ENCODE data around the gene RTTN.

RTTN gene

GRCh38 chr18:70216788-70217187 lies 11.3 kb upstream of the RTTN start:
- FAIRE-seq (no peak), DNase-seq (ENCODE audit: low spot score) (no peak)

- no peak for FAIRE-seq
- DNase-seq (ENCODE audit: low spot score), result no peak
These were observed 1.7 kb upstream of the RTTN start for GRCh38 chr18:70207181-70207580.

- DNase-seq (ENCODE audit: low spot score) (no peak), FAIRE-seq (no peak)
These were observed 5.2 kb downstream of the RTTN start for GRCh38 chr18:70200286-70200685.

- FAIRE-seq, result no peak
These were observed 7.6 kb downstream of the RTTN start for GRCh38 chr18:70197844-70198243.

DNA sequence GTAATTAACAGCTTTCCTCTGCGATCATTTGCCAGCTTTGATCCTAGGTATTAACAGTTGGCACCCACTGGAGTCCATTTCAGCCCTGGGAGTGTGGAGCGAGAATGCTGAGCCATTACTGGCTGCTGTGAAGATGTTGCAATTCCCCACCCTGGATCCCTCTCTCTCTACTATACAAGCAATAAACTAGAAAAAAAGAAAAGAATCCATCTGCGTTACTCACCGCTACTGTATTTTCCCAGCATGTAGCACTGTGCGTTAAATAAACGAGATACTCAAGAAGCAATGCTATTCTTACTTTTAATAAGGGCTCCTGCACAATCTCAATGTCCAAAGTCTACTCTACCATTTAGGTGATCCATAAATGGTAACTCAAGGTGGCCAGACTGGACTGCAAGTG lies 8.5 kb downstream of the RTTN start:
- no peak for DNase-seq (ENCODE audit: low spot score)
- FAIRE-seq, result no peak

More at GRCh38 chr18:70197844-70198243, 7.6 kb downstream of the RTTN start:
- DNase-seq (ENCODE audit: low spot score), result no peak

GRCh38 chr18:70195852-70196434 lies 9.5 kb downstream of the RTTN start:
- FAIRE-seq, result peak; percentile 74
- peak; percentile 32 for DNase-seq (ENCODE audit: low spot score)

- DNase-seq (ENCODE audit: low spot score) (no peak), FAIRE-seq (no peak)
These were observed 10.4 kb downstream of the RTTN start for GRCh38 chr18:70195014-70195614.

- DNase-seq (ENCODE audit: low spot score) (no peak), FAIRE-seq (no peak)
These were observed 11.1 kb downstream of the RTTN start for GRCh38 chr18:70194227-70194890.

- DNase-seq (ENCODE audit: low spot score), result no peak
- no peak for FAIRE-seq
These were observed 15.0 kb downstream of the RTTN start for GRCh38 chr18:70190529-70190928.

DNA sequence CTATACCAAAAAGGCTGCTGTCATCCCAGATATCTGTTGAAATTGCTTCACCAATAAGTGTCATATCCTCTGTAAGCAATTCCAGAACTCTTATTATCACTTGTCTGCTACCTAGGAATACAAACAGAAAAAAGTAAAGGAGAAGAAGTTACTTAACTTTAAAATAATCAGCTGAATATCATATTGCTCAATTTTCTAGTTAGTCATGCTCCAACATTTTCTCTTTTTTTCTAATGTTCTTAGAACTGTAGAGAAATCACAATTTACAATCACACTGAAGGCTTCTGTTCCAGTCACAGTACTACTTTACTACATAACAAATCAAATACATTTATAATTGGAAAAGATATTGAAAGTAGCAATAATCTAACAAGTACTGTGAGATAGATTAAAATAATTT lies 17.4 kb downstream of the RTTN start:
- no peak for DNase-seq (ENCODE audit: low spot score)
- FAIRE-seq, result no peak

GRCh38 chr18:70183441-70183840 lies 22.0 kb downstream of the RTTN start:
- DNase-seq (ENCODE audit: low spot score) (no peak), FAIRE-seq (no peak)

DNA sequence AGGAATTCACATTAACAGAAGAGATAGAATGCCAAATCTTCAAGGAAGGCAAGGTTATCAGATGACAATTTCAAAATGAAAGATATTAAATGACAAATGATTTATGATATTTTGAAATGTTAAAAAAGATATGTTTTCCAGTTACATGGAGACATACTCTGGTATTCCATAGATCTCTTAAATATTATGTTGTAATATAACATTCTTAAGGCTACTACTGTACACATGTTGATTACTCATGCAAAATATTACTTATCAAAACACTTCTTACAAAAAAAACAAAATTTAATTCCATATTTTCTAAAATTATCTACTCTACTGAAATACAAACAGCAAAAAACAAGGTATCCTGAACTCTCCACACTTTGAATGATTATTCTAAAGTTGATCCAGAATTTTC lies 22.9 kb downstream of the RTTN start:
- FAIRE-seq, result no peak

GRCh38 chr18:70181725-70182124 lies 23.8 kb downstream of the RTTN start:
- no peak for DNase-seq (ENCODE audit: low spot score)
- no peak for FAIRE-seq

More for the DNA sequence above, 22.9 kb downstream of the RTTN start:
- DNase-seq (ENCODE audit: low spot score), result no peak

DNA sequence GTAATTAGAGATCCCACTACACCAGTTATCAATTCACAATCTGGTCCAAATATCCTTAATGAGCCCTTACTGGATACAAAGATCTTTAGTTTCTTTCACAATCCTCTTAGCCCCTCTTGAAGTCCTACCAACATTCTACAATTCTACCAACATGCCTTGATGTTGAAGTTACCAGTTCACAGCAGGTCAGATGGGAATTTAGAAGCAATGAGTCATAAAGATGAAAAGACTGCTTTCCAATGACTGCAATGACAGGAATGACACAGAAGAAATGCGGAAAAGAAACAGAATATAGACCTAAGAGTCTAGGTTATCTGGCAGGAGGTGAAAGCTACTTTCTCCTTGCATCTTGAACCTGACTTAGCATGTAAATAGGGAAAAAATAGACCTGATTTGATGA lies 24.5 kb downstream of the RTTN start:
- FAIRE-seq (peak; percentile 92), DNase-seq (ENCODE audit: low spot score) (peak; percentile 84)

DNA sequence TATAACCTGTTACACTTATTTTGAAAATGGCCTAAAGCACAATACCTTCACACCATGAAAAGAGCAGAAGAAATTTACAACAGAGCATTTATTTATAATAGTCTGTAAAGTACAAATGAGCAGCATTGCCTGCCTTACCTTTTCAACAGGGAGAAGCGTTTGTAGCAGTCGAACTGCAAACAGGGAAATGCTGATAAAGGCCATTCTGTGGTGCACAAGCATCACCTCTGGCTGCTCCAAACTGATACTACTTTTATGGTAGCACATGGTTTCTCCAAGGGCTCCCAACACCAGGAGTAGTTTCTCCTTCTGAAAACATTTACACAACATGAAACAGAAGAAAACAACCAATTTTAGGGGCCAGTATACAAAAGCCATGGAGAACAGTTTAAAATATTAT lies 28.9 kb downstream of the RTTN start:
- DNase-seq (ENCODE audit: low spot score) (no peak), FAIRE-seq (no peak)

- no peak for DNase-seq (ENCODE audit: low spot score)
- FAIRE-seq, result no peak
These were observed 30.3 kb downstream of the RTTN start for GRCh38 chr18:70175216-70175615.

- FAIRE-seq, result peak; percentile 63
- no peak for DNase-seq (ENCODE audit: low spot score)
These were observed 33.3 kb downstream of the RTTN start for GRCh38 chr18:70172225-70172624.

- DNase-seq (ENCODE audit: low spot score) (peak; percentile 43), FAIRE-seq (peak; percentile 87)
These were observed 35.7 kb downstream of the RTTN start for GRCh38 chr18:70169747-70170146.

DNA sequence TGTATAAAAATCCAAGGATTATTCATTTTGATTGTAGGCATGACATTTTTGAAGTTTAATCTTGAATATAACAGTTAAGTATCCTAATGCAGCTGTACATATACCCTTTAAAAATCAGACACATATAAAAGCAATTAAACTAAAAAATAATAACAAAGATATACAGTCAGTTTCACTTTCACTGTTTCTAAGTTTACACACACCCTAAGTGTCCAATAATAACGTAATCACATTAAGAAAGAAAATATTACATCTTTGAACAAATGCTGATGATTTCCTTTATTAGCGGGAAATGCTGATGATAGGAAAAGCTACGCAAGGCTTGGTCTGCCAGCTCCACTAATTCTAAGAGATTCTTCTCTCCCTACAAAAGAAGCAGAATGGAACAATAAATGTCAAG lies 38.8 kb downstream of the RTTN start:
- DNase-seq (ENCODE audit: low spot score) (no peak), FAIRE-seq (no peak)

DNA sequence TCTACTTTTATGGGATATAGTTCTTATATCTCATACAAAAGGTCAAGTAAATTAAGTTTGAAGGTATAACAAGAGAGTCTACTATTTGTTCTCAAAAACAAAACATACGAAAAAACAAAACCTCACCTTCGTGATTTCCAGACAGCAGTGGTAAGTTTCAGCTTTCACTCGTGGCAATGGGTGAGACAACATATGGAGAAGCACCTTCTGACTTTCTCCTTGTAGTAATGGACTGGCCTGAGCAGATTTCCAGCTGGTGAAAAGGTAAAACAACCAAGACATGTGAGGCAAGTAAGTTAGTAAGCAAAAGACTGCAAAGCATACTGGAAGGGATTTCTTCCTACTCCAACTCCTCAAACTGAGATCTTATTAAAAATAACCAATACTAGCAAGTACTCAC lies 39.6 kb downstream of the RTTN start:
- no peak for FAIRE-seq

GRCh38 chr18:70160073-70160678 lies 45.3 kb downstream of the RTTN start:
- DNase-seq (ENCODE audit: low spot score), result no peak
- FAIRE-seq, result no peak

More for the DNA sequence above, 39.6 kb downstream of the RTTN start:
- no peak for DNase-seq (ENCODE audit: low spot score)

- DNase-seq (ENCODE audit: low spot score) (no peak), FAIRE-seq (no peak)
These were observed 46.3 kb downstream of the RTTN start for GRCh38 chr18:70158992-70159717.

Measured in RCC 7860 (cell line).